Neural cell (in vitro differentiated cells): ENCODE data around the gene RPL15.

Experiments used
- RAD21 ChIP-seq: fragments of 450-650 bp; conservative IDR thresholded peaks from 2 replicates; pipeline ENCODE4 v1.6.1; 2014; ENCODE audit warnings: antibody characterized with exemption, mild to moderate bottlenecking, moderate library complexity
- TAF1 ChIP-seq: IDR thresholded peaks from 2 replicates; pipeline ENCODE4 v1.6.1; 2012; ENCODE audit warnings: low read depth
- TF ChIP-seq, protein P1 (sequence below): fragments of 450-650 bp; IDR thresholded peaks from 2 replicates; pipeline ENCODE4 v1.5.1; 2014; ENCODE audit warnings: antibody characterized with exemption, mild to moderate bottlenecking, moderate library complexity; ENCODE audit not compliant: poor library complexity, severe bottlenecking

DNA sequence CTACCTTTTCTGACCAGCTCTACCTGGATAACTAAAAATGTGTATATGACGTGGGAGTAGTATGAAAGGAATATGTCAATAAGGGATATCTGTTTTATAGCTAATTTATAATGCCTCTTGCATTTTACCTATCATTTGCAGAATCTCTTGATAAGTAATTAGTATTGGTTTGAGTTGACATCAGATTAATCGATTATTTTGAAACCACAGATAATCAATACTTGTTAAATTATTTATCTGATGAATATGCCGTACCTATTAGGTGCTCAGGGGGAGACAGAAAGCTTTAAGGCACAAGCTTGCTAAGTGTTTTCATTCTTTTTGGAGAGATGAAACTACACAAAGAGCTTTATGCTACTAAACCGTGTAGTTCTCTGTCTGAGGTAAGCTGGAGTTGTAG is 52.5 kb downstream of the RPL15 start:
- TF ChIP-seq, protein P1, sequence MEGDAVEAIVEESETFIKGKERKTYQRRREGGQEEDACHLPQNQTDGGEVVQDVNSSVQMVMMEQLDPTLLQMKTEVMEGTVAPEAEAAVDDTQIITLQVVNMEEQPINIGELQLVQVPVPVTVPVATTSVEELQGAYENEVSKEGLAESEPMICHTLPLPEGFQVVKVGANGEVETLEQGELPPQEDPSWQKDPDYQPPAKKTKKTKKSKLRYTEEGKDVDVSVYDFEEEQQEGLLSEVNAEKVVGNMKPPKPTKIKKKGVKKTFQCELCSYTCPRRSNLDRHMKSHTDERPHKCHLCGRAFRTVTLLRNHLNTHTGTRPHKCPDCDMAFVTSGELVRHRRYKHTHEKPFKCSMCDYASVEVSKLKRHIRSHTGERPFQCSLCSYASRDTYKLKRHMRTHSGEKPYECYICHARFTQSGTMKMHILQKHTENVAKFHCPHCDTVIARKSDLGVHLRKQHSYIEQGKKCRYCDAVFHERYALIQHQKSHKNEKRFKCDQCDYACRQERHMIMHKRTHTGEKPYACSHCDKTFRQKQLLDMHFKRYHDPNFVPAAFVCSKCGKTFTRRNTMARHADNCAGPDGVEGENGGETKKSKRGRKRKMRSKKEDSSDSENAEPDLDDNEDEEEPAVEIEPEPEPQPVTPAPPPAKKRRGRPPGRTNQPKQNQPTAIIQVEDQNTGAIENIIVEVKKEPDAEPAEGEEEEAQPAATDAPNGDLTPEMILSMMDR, result no peak
- TF ChIP-seq RAD21 (no peak), TAF1 (no peak)
